Activated naive CD4-positive, alpha-beta T cell treated with anti-CD3 and anti-CD28 coated beads, Interleukin-2, amount 50 U/mL, for 24 hours (primary cell): ENCODE data around the gene SERPINE2.
"Not testable (repeated sequence)": the region's sequence is repeated elsewhere in the genome, so short reads cannot be mapped to it uniquely, and the experiment has no call there.

Source experiments
- H3K27ac Mint-ChIP-seq: one replicate; pipeline ENCODE4 v1.8.0; 2021; ENCODE audit warnings: mild to moderate bottlenecking, mixed read lengths
- H3K27me3 Mint-ChIP-seq: one replicate; pipeline ENCODE4 v1.8.0; 2021; ENCODE audit warnings: mixed read lengths
- H3K36me3 Mint-ChIP-seq: one replicate; pipeline ENCODE4 v1.8.0; 2021; ENCODE audit warnings: mixed read lengths
- H3K4me1 Mint-ChIP-seq: one replicate; pipeline ENCODE4 v1.8.0; 2021; ENCODE audit warnings: mixed read lengths
- H3K4me3 Mint-ChIP-seq: one replicate; pipeline ENCODE4 v1.8.0; 2021; ENCODE audit warnings: mild to moderate bottlenecking, mixed read lengths
- H3K9me3 Mint-ChIP-seq: one replicate; pipeline ENCODE4 v1.8.0; 2021; ENCODE audit warnings: mixed read lengths

The SERPINE2 gene

GRCh38 chr2:224008702-224009261 is 30.3 kb downstream of the SERPINE2 start:
- no peak overlapping the region for H3K4me3 Mint-ChIP-seq
- no peak overlapping the region for H3K27ac Mint-ChIP-seq
- H3K27me3 Mint-ChIP-seq: no peaks in the 10 kb centered on the region
- no peaks in the 10 kb centered on the region for H3K9me3 Mint-ChIP-seq
- peaks cover 3% of the 10 kb centered on the region for H3K36me3 Mint-ChIP-seq
- peaks cover 8% of the 10 kb centered on the region for H3K4me1 Mint-ChIP-seq

GRCh38 chr2:224004105-224004695 is 34.9 kb downstream of the SERPINE2 start:
- Mint-ChIP-seq H3K9me3 (no peaks in the 10 kb centered on the region), H3K27me3 (no peaks in the 10 kb centered on the region), H3K4me1 (no peaks in the 10 kb centered on the region), H3K27ac (no peak overlapping the region), H3K36me3 (no peaks in the 10 kb centered on the region), H3K4me3 (no peak overlapping the region)

- not testable (repeated sequence) for H3K27me3 Mint-ChIP-seq, H3K36me3 Mint-ChIP-seq, H3K27ac Mint-ChIP-seq, H3K4me3 Mint-ChIP-seq, H3K9me3 Mint-ChIP-seq, H3K4me1 Mint-ChIP-seq
These were observed 38.4 kb downstream of the SERPINE2 start for GRCh38 chr2:224000662-224001061.

GRCh38 chr2:223999862-224000261 is 39.2 kb downstream of the SERPINE2 start:
- Mint-ChIP-seq H3K4me1 (peaks cover 8% of the 10 kb centered on the region), H3K27ac (no peak overlapping the region), H3K4me3 (no peak overlapping the region)

GRCh38 chr2:223998948-223999347 is 40.1 kb downstream of the SERPINE2 start:
- H3K36me3 Mint-ChIP-seq: peaks cover 6% of the 10 kb centered on the region
- H3K4me1 Mint-ChIP-seq: peaks cover 13% of the 10 kb centered on the region
- H3K27ac Mint-ChIP-seq: no peak overlapping the region
- no peak overlapping the region for H3K4me3 Mint-ChIP-seq
- no peaks in the 10 kb centered on the region for H3K27me3 Mint-ChIP-seq
- no peaks in the 10 kb centered on the region for H3K9me3 Mint-ChIP-seq

More at GRCh38 chr2:223999862-224000261, 39.2 kb downstream of the SERPINE2 start:
- H3K27me3 Mint-ChIP-seq: no peaks in the 10 kb centered on the region
- peaks cover 6% of the 10 kb centered on the region for H3K36me3 Mint-ChIP-seq
- H3K9me3 Mint-ChIP-seq: no peaks in the 10 kb centered on the region

DNA sequence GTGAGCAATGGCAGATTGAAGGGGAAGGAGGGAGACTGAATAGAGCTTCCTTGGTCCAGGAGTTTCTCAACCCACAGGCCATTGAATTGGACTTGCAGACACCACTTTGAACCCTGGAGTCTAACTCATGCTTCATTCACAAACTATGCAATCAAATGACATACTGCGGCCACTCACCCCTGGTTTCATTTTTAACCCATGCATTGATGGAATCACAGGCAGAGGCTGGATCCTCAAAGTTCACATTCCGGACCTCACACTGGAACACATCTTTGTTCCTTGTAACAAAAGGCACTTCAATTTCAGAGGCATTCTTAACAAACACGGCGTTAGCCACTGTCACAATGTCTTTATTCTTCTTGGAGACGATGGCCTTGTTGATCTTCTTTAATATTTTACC is 41.1 kb downstream of the SERPINE2 start:
- H3K9me3 Mint-ChIP-seq: no peaks in the 10 kb centered on the region
- peak overlapping the region; percentile 7 for H3K27ac Mint-ChIP-seq
- H3K4me1 Mint-ChIP-seq: peaks cover 16% of the 10 kb centered on the region
- peaks cover 6% of the 10 kb centered on the region for H3K36me3 Mint-ChIP-seq
- no peak overlapping the region for H3K4me3 Mint-ChIP-seq
- no peaks in the 10 kb centered on the region for H3K27me3 Mint-ChIP-seq

- H3K4me1 Mint-ChIP-seq: peaks cover 16% of the 10 kb centered on the region
- no peaks in the 10 kb centered on the region for H3K9me3 Mint-ChIP-seq
- no peaks in the 10 kb centered on the region for H3K27me3 Mint-ChIP-seq
- H3K4me3 Mint-ChIP-seq: no peak overlapping the region
- H3K36me3 Mint-ChIP-seq: peaks cover 6% of the 10 kb centered on the region
- H3K27ac Mint-ChIP-seq: peak overlapping the region; percentile 97
These were observed 42.7 kb downstream of the SERPINE2 start for GRCh38 chr2:223996391-223996790.

DNA sequence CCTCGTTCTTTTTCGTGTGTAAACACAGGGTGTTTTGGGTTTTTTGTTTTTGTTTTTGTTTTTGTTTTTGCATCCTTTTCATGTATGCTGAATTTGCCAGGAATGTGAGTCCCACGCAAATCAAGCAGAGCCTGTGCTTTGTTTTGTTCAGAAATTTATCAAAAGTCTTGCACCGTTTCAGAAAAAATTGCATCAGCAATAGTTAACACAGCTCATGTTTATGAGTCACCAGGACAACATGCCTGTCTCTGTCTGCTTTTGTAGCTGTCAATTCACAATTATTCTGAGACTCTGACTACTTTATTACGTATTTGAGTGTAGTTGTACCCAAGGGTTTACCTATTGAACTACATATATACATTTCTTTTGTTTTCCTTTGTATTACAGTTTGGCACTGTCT is 43.5 kb downstream of the SERPINE2 start:
- peaks cover 16% of the 10 kb centered on the region for H3K4me1 Mint-ChIP-seq
- H3K27me3 Mint-ChIP-seq: no peaks in the 10 kb centered on the region
- H3K27ac Mint-ChIP-seq: peak overlapping the region; percentile 97
- H3K36me3 Mint-ChIP-seq: peaks cover 6% of the 10 kb centered on the region
- no peak overlapping the region for H3K4me3 Mint-ChIP-seq
- H3K9me3 Mint-ChIP-seq: no peaks in the 10 kb centered on the region

DNA sequence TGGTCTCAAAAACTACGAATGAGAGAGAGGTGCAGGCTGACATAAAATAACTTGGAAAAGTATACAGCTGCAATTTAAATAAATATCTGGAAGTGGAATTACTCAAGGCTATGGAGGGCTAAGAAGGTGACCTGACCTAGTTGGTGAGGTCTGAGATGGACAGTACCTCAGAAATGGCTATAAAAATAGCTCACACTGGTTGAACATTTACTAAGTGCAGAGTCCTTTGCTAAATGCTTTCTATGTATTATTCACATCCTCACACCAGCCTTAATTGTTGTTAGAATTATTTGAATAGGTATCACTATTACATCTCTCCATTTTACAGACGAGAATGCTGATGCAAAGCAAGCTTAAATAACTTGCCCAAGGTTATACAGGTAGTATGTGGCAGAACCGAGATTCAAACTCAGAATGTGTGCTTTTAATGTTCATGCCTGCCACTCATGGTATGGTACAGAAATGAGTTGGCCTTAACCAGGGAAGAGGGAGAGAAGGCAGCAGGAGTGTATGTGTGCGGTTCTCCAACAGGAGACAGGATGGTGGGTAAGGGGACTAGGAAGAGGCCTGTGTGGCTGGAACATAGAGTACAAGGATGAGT is 44.4 kb downstream of the SERPINE2 start:
- no peaks in the 10 kb centered on the region for H3K9me3 Mint-ChIP-seq
- H3K4me3 Mint-ChIP-seq: no peak overlapping the region
- H3K4me1 Mint-ChIP-seq: peaks cover 16% of the 10 kb centered on the region
- H3K27me3 Mint-ChIP-seq: no peaks in the 10 kb centered on the region
- H3K27ac Mint-ChIP-seq: peak overlapping the region; percentile 76
- H3K36me3 Mint-ChIP-seq: peaks cover 6% of the 10 kb centered on the region

- no peaks in the 10 kb centered on the region for H3K27me3 Mint-ChIP-seq
- peaks cover 16% of the 10 kb centered on the region for H3K4me1 Mint-ChIP-seq
- H3K9me3 Mint-ChIP-seq: no peaks in the 10 kb centered on the region
- no peak overlapping the region for H3K4me3 Mint-ChIP-seq
- peak overlapping the region; percentile 53 for H3K27ac Mint-ChIP-seq
- H3K36me3 Mint-ChIP-seq: peaks cover 6% of the 10 kb centered on the region
These were observed 45.4 kb downstream of the SERPINE2 start for GRCh38 chr2:223993634-223994232.

DNA sequence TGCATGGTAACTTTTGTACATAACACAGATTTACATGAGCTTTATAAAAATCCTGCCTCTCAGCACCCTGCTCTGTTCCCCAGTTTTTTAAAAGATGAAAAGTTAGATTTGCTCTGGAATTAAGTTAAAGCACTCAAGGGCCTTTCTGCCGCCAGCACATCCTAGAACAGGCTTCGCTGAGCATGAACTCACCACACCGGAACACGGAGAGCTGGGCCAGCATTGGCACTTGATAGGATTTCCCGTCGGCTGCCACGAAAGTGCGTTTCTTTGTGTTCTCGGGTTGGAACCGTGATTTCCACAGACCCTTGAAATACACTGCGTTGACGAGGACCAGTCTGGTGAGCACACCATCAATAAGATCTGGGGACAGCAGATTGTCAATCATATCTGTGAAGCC is 47.5 kb downstream of the SERPINE2 start:
- peaks cover 16% of the 10 kb centered on the region for H3K4me1 Mint-ChIP-seq
- H3K9me3 Mint-ChIP-seq: no peaks in the 10 kb centered on the region
- H3K36me3 Mint-ChIP-seq: peaks cover 2% of the 10 kb centered on the region
- H3K27me3 Mint-ChIP-seq: no peaks in the 10 kb centered on the region
- no peak overlapping the region for H3K4me3 Mint-ChIP-seq
- no peak overlapping the region for H3K27ac Mint-ChIP-seq

DNA sequence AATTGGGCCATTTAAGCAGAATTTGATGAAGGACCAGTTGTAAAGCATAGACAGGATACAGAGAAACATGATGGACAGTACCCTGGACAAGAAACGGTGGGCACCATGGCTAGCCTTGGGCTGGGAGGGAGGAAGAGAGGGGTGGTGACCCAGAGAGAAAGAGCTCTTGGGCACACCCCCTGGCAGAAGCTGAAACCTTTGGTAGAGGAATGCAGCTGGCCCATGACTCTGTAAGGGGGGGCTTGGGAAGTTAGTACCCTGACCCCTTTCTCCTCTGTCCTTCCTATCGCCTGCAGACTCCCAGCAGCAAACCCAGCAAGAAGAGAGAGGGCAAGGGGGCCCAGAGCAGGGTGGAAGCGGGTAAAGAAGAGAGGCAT is 49.2 kb downstream of the SERPINE2 start:
- Mint-ChIP-seq H3K27ac (no peak overlapping the region), H3K36me3 (peaks cover 8% of the 10 kb centered on the region), H3K4me1 (peaks cover 8% of the 10 kb centered on the region), H3K27me3 (no peaks in the 10 kb centered on the region), H3K4me3 (no peak overlapping the region), H3K9me3 (no peaks in the 10 kb centered on the region)

DNA sequence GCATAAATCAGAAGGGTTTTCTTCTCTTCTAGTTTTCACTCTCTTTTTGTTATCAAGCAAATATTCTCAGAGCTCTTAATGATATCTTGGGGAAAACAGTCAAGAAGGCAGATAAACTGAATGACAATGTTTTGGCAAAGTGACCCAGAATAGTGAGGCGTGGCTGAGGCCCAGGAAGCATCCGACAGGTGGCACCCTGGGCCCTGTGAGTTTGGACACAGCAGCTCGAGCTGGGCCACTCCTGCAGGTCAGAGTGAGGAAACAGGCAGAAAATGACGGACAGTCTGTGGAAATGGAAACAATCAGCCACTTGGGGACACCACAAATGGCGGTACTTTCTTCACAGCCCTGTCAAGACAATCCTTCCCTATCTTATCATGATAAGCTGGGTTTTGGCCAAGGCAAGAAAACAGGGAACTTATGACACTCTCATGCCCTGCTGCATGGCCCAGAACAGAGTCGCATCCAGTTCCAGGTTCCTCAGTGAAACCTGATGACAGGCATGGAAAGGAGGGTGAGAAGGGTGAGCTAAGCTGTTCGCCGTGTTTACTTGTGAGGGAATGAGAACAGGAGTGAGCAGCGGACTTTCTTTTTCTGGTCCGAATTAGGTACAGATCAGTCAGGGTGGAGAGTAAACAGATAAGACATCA is 49.8 kb downstream of the SERPINE2 start:
- no peaks in the 10 kb centered on the region for H3K9me3 Mint-ChIP-seq
- H3K27me3 Mint-ChIP-seq: no peaks in the 10 kb centered on the region
- peaks cover 6% of the 10 kb centered on the region for H3K4me1 Mint-ChIP-seq
- no peak overlapping the region for H3K4me3 Mint-ChIP-seq
- no peak overlapping the region for H3K27ac Mint-ChIP-seq
- peaks cover 11% of the 10 kb centered on the region for H3K36me3 Mint-ChIP-seq

DNA sequence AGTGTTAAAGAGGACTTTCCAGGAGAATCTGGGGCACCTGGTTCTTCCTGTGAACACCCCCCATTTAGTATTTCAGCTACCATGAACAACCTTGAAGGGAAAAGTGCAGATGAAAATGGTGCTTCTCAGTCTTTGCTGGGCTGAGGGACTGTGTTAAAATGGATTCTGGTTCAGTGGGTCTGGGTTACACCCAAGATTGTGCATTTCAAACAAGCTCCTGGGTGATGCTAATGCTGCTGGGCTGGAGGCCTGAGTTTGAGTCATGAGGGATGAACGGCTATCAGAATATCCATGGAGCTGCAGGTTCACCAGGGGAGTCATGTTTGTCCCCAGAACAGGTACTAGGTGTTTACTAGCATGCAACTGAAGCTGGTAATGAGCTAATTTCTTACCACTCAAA is 57.8 kb downstream of the SERPINE2 start:
- H3K27me3 Mint-ChIP-seq: no peaks in the 10 kb centered on the region
- H3K36me3 Mint-ChIP-seq: peaks cover 9% of the 10 kb centered on the region
- H3K9me3 Mint-ChIP-seq: no peaks in the 10 kb centered on the region
- H3K27ac Mint-ChIP-seq: no peak overlapping the region
- no peak overlapping the region for H3K4me3 Mint-ChIP-seq
- H3K4me1 Mint-ChIP-seq: no peaks in the 10 kb centered on the region

DNA sequence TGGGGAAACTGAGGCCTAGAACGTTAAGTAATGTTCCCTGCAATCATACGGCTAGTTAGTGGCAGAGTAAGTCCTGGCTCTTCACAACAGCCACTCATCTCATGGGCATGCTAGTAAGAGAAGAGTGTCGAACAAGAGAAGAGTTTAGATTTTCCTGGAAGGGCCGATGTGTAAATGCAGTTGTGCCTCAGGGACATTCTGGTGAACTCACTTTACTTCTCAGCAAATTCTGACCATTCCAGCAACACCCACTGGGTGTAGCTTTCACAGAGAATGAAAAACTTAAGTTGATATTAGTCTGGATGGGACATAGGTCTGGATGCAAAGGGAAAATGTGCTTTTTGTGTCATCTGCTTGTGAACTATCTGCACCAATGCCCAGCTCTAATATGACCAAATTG is 58.3 kb downstream of the SERPINE2 start:
- Mint-ChIP-seq H3K9me3 (no peaks in the 10 kb centered on the region), H3K27me3 (no peaks in the 10 kb centered on the region), H3K4me3 (no peak overlapping the region), H3K27ac (no peak overlapping the region), H3K4me1 (no peaks in the 10 kb centered on the region), H3K36me3 (peaks cover 5% of the 10 kb centered on the region)

- no peaks in the 10 kb centered on the region for H3K4me1 Mint-ChIP-seq
- H3K4me3 Mint-ChIP-seq: no peak overlapping the region
- no peak overlapping the region for H3K27ac Mint-ChIP-seq
- H3K36me3 Mint-ChIP-seq: peaks cover 4% of the 10 kb centered on the region
- H3K27me3 Mint-ChIP-seq: no peaks in the 10 kb centered on the region
- H3K9me3 Mint-ChIP-seq: no peaks in the 10 kb centered on the region
These were observed 58.7 kb downstream of the SERPINE2 start for GRCh38 chr2:223980397-223980735.
